ENCODE data around the gene SNAP29.
"Not testable (repeated sequence)": the region's sequence is repeated elsewhere in the genome, so short reads cannot be mapped to it uniquely, and the experiment has no call there.

SNAP29 gene

DNA sequence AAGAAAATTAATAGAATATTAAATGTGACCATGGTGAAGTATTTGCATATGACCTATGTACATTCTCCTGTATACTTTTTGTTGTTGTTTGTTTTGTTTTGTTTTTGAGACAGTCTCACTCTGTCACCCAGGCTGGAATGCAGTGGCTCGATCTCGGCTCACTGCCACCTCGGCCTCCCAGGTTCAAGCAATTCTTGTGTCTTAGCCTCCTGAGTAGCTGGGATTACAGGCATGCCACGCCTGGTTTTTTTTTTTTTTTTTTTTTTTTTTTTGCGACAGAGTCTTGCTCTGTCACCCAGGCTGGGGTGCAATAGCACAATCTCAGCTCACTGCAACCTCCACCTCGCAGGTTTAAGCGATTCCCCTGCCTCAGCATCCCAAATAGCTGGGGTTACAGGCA, 38.9 kb downstream of the SNAP29 start:
- H3K9me3 ChIP-seq (ENCODE audit: control insufficient read depth in 2 of 2, low read length in 2 of 2); H3K27me3 ChIP-seq (ENCODE audit: control insufficient read depth in 2 of 2, insufficient read depth in 2 of 2, low read length in 2 of 2); H3K9ac ChIP-seq (ENCODE audit: low read depth in 1 of 2, low read length in 2 of 2); H3K4me1 ChIP-seq (ENCODE audit: control insufficient read depth in 2 of 2, insufficient read depth in 2 of 2, low read length in 2 of 2); H3K27ac ChIP-seq (ENCODE audit: low read depth in 2 of 2, low read length in 2 of 2); H3K4me3 ChIP-seq (ENCODE audit: low read length in 2 of 2); H3K36me3 ChIP-seq (ENCODE audit: control insufficient read depth in 2 of 2, insufficient read depth in 2 of 2, low read length in 2 of 2): not testable (repeated sequence)

DNA sequence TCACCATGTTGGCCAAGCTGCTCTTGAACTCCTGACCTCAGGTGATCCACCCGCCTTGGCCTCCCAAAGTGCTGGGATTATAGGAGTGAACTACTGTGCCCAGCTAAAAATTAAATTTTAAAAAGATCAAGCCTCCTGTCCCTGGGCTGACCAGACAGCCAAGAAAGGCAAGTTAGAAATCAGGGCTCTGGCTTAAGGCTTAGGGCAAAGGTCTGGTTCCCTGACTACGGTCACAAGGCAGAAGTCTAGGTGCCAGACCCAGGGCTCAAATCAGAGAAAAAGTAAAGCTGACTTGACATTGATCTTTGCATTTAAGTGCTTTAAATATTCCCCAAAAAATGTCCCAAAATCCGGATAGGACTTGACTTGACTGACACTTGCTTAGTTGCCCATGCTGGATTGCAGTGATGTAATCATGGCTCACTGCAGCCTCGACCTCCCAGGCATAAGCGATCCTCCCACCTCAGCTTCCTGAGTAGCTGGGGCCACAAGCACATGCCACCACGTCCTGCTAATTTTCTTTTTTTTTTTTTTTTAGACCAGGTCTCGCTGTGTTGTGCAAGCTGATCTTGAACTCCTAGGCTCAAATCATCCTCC, 41.1 kb downstream of the SNAP29 start:
- Histone ChIP-seq H3K9ac (ENCODE audit: low read depth in 1 of 2, low read length in 2 of 2) (no peak overlapping the region), H3K36me3 (ENCODE audit: control insufficient read depth in 2 of 2, insufficient read depth in 2 of 2, low read length in 2 of 2) (no peaks in the 10 kb centered on the region), H3K4me3 (ENCODE audit: low read length in 2 of 2) (no peak overlapping the region), H3K27ac (ENCODE audit: low read depth in 2 of 2, low read length in 2 of 2) (no peak overlapping the region), H3K9me3 (ENCODE audit: control insufficient read depth in 2 of 2, low read length in 2 of 2) (no peaks in the 10 kb centered on the region), H3K27me3 (ENCODE audit: control insufficient read depth in 2 of 2, insufficient read depth in 2 of 2, low read length in 2 of 2) (no peaks in the 10 kb centered on the region), H3K4me1 (ENCODE audit: control insufficient read depth in 2 of 2, insufficient read depth in 2 of 2, low read length in 2 of 2) (no peaks in the 10 kb centered on the region)

DNA sequence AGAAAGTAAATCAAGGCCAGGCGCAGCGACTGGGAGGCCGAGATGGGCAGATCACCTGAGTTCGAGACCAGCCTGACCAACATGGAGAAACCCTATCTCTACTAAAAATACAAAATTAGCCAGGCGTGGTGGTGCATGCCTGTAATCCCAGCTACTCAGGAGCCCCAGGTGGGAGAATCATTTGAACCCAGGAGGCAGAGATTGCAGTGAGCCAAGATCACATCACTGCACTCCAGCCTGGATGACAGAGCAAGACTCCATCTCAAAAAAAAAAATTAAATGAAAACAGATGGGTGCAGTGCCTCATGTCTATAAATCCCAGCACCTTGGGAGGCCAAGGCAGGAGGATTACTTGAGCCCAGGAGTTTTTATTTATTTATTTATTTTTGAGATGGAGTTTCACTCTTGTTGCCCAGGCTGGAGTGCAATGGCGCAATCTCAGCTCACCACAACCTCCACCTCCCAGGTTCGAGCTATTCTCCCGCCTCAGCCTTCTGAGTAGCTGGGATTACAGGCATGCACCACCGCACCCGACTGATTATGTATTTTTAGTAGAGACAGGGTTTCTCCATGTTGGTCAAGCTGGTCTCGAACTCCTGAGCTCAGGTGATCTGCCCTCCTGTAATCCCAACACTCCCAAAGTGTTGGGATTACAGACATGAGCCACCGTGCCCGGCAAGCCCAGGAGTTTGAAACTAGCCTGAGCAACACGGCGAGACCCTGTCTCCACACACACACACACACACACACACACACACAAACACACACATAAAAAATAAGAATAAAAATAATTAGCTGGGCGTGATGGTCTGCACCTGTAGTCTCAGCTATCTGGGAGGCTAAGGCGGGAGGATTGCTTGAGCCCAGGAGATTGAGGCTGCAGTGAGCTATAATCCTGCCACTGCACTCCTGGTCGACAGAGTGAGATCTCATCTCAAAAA, 42.6 kb downstream of the SNAP29 start:
- H3K36me3 ChIP-seq (ENCODE audit: control insufficient read depth in 2 of 2, insufficient read depth in 2 of 2, low read length in 2 of 2); H3K9ac ChIP-seq (ENCODE audit: low read depth in 1 of 2, low read length in 2 of 2); H3K9me3 ChIP-seq (ENCODE audit: control insufficient read depth in 2 of 2, low read length in 2 of 2); H3K27me3 ChIP-seq (ENCODE audit: control insufficient read depth in 2 of 2, insufficient read depth in 2 of 2, low read length in 2 of 2); H3K27ac ChIP-seq (ENCODE audit: low read depth in 2 of 2, low read length in 2 of 2); H3K4me1 ChIP-seq (ENCODE audit: control insufficient read depth in 2 of 2, insufficient read depth in 2 of 2, low read length in 2 of 2); H3K4me3 ChIP-seq (ENCODE audit: low read length in 2 of 2): not testable (repeated sequence)

DNA sequence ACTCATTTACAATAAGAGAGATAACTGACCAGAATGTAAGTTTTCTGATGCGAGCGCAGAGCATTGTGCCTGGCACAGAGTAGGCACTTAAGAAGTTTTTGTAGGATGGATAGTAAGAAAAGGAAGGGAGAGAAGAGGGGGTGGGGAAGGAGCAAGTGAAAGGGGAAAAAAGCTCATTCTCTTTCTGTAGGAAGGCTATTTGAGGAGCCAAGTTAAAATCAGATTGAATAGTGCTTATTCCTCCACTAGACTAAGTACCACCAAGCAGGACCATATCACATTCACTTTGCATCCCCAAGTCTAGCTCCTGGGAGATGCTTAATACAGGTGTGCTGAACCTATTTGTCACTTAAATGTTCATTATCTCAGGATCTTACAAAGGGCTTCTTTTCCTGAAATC, 44.3 kb downstream of the SNAP29 start:
- H3K9ac ChIP-seq (ENCODE audit: low read depth in 1 of 2, low read length in 2 of 2), result no peak overlapping the region
- no peaks in the 10 kb centered on the region for H3K9me3 ChIP-seq (ENCODE audit: control insufficient read depth in 2 of 2, low read length in 2 of 2)
- H3K36me3 ChIP-seq (ENCODE audit: control insufficient read depth in 2 of 2, insufficient read depth in 2 of 2, low read length in 2 of 2), result no peaks in the 10 kb centered on the region
- no peaks in the 10 kb centered on the region for H3K4me1 ChIP-seq (ENCODE audit: control insufficient read depth in 2 of 2, insufficient read depth in 2 of 2, low read length in 2 of 2)
- no peak overlapping the region for H3K27ac ChIP-seq (ENCODE audit: low read depth in 2 of 2, low read length in 2 of 2)
- H3K4me3 ChIP-seq (ENCODE audit: low read length in 2 of 2), result no peak overlapping the region
- no peaks in the 10 kb centered on the region for H3K27me3 ChIP-seq (ENCODE audit: control insufficient read depth in 2 of 2, insufficient read depth in 2 of 2, low read length in 2 of 2)

DNA sequence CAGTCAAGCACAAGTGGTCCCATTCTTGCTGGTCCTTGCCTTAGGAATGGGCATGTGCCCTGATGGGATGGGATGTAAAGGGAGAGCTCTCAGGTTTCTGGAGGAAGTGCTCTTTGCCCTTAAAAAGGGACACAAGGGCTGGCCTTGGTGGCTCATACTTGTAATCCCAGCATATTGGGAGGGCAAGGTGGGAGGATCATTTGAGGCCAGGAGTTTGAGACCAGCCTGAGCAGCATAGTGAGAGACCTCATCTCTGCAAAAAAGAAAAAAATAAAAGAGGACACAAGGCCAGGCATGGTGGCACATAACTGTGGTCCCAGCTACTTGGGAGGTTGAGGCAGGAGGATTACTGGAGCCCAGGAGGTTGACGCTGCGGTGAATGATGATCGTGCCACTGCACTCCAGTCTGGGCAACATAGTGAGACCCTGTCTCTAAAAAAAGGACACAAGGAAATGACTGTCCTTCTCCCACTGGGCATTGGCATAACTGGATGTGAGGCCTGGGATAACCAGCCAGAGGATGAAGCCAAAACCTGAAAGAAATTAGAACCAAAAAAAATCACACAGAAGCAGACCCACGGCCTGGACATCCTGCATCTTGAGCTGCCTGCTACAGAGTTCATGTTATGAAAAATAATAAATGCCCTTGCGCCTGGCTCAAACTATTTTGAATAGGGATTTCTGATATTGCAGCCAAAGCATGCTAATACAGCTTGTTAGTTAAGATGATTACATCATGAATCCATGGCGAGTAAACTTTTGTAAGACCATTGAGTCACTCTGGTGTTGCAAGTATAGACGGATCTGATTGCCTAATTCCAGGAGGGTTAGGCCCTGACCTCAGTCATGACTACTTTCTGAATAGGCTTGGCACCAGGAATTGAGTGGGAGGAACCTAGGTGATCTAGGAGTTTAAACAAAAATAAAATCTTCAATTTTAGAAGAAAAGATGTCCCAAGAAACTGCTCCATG, 45.5 kb downstream of the SNAP29 start:
- no peaks in the 10 kb centered on the region for H3K9me3 ChIP-seq (ENCODE audit: control insufficient read depth in 2 of 2, low read length in 2 of 2)

DNA sequence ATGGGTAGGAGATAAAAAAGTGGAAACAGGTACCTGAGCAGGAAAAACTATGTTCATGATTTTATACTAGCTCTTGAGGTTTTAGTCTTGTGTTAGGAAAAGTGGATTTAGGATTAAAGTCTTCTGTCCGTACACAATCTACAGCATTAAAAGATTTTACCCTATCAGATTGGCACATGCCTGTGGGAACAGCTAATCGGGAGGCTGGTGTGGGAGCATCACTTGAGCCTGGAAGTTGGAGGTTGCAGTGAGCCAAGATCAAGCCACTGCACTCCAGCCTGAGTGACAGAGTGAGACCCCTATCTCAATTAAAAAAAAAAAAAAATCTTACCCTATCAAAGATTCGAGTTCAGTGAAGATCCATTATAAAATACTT, 46.2 kb downstream of the SNAP29 start:
- H3K36me3 ChIP-seq (ENCODE audit: control insufficient read depth in 2 of 2, insufficient read depth in 2 of 2, low read length in 2 of 2), result no peaks in the 10 kb centered on the region
- no peaks in the 10 kb centered on the region for H3K9me3 ChIP-seq (ENCODE audit: control insufficient read depth in 2 of 2, low read length in 2 of 2)
- no peaks in the 10 kb centered on the region for H3K4me1 ChIP-seq (ENCODE audit: control insufficient read depth in 2 of 2, insufficient read depth in 2 of 2, low read length in 2 of 2)
- no peaks in the 10 kb centered on the region for H3K27me3 ChIP-seq (ENCODE audit: control insufficient read depth in 2 of 2, insufficient read depth in 2 of 2, low read length in 2 of 2)
- no peak overlapping the region for H3K4me3 ChIP-seq (ENCODE audit: low read length in 2 of 2)
- no peak overlapping the region for H3K9ac ChIP-seq (ENCODE audit: low read depth in 1 of 2, low read length in 2 of 2)
- no peak overlapping the region for H3K27ac ChIP-seq (ENCODE audit: low read depth in 2 of 2, low read length in 2 of 2)

More for the DNA sequence above, 45.5 kb downstream of the SNAP29 start:
- Histone ChIP-seq H3K27me3 (ENCODE audit: control insufficient read depth in 2 of 2, insufficient read depth in 2 of 2, low read length in 2 of 2) (no peaks in the 10 kb centered on the region), H3K4me3 (ENCODE audit: low read length in 2 of 2) (no peak overlapping the region), H3K36me3 (ENCODE audit: control insufficient read depth in 2 of 2, insufficient read depth in 2 of 2, low read length in 2 of 2) (no peaks in the 10 kb centered on the region), H3K9ac (ENCODE audit: low read depth in 1 of 2, low read length in 2 of 2) (no peak overlapping the region), H3K27ac (ENCODE audit: low read depth in 2 of 2, low read length in 2 of 2) (no peak overlapping the region), H3K4me1 (ENCODE audit: control insufficient read depth in 2 of 2, insufficient read depth in 2 of 2, low read length in 2 of 2) (no peaks in the 10 kb centered on the region)

DNA sequence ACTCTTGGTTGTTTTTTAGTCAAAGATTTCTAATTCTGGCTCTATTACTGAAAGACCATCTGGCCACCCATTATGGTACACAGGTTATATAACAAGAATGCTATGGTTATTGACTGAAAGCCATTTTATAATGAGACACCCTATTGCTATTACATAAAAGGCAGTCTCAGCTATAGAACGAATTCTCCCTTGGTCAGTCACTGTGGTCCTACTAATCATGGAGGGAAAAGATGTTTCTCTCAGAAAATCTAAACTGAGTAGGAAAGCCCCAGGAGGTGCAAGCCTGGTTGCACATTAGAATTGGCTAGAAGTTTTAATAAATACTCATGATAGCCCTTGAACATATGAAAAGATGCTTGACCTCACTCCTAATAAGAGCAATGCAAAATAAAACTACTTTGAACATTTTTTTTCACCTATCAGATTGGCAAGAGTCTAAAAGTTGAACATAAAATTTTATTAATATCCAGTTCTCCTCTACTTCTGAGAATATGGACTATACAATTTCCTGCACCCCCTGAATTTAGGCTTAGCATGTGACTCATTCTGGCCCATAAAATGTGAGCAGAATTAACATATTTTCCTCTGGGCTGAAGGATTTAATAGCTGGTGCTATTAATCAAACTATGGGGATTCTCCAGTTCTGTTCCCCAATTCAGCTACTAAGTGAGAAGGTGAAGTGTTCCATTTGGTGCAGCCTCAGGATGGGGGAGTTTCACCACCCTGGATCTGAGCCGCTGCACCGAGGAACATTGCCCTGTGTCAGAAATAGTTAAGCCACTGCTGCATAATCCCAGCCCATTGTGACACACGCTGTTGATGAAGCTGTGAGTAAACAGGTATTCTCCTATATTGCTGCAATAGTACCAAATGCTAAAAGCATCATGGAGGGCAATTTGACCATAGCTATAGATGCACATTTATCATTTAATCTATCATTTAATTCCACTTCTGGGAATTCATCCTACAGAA, 46.9 kb downstream of the SNAP29 start:
- no peak overlapping the region for H3K27ac ChIP-seq (ENCODE audit: low read depth in 2 of 2, low read length in 2 of 2)
- no peak overlapping the region for H3K4me3 ChIP-seq (ENCODE audit: low read length in 2 of 2)
- H3K9me3 ChIP-seq (ENCODE audit: control insufficient read depth in 2 of 2, low read length in 2 of 2), result no peaks in the 10 kb centered on the region
- no peak overlapping the region for H3K9ac ChIP-seq (ENCODE audit: low read depth in 1 of 2, low read length in 2 of 2)
- no peaks in the 10 kb centered on the region for H3K27me3 ChIP-seq (ENCODE audit: control insufficient read depth in 2 of 2, insufficient read depth in 2 of 2, low read length in 2 of 2)
- no peaks in the 10 kb centered on the region for H3K4me1 ChIP-seq (ENCODE audit: control insufficient read depth in 2 of 2, insufficient read depth in 2 of 2, low read length in 2 of 2)
- H3K36me3 ChIP-seq (ENCODE audit: control insufficient read depth in 2 of 2, insufficient read depth in 2 of 2, low read length in 2 of 2), result no peaks in the 10 kb centered on the region

DNA sequence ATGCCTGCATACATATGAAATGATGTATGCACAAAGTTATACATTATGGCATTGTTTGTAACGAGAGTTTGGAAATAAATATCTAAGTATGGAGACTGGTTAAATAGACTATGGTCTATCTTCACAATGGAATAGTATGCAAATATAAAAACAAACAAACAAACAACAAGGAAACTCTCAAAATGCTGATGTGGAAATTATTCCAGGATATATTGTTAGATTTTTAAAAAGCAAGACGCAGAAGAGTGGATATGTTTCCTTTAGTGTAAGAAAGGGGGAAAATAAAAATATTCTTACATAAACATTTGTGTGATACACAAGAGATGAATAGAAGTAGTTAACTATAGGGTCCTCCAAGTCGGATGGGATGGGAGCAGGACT, 47.6 kb downstream of the SNAP29 start:
- H3K9me3 ChIP-seq (ENCODE audit: control insufficient read depth in 2 of 2, low read length in 2 of 2), result no peaks in the 10 kb centered on the region
- H3K9ac ChIP-seq (ENCODE audit: low read depth in 1 of 2, low read length in 2 of 2), result no peak overlapping the region
- H3K27ac ChIP-seq (ENCODE audit: low read depth in 2 of 2, low read length in 2 of 2), result no peak overlapping the region
- H3K36me3 ChIP-seq (ENCODE audit: control insufficient read depth in 2 of 2, insufficient read depth in 2 of 2, low read length in 2 of 2), result no peaks in the 10 kb centered on the region
- H3K4me3 ChIP-seq (ENCODE audit: low read length in 2 of 2), result no peak overlapping the region
- no peaks in the 10 kb centered on the region for H3K4me1 ChIP-seq (ENCODE audit: control insufficient read depth in 2 of 2, insufficient read depth in 2 of 2, low read length in 2 of 2)
- H3K27me3 ChIP-seq (ENCODE audit: control insufficient read depth in 2 of 2, insufficient read depth in 2 of 2, low read length in 2 of 2), result no peaks in the 10 kb centered on the region

DNA sequence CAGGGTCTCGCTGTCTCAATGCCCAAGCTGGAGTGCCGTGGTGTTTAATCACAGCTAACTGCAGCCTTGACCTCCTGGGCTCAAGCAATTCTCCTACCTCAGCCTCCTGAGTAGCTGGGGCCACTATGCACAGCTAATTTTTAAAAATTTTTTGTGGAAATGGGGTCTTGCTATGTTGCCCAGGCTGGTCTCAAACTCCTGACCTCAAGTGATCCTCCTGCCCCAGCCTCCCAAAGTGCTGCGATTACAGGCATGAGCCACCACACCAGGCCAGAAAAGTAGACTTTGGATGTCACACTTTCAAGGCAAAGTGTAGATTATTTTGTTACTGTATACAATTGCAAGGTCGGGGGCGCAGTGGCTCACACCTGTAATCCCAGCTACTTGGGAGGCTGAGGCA, 49.9 kb downstream of the SNAP29 start:
- H3K9me3 ChIP-seq (ENCODE audit: control insufficient read depth in 2 of 2, low read length in 2 of 2); H3K27ac ChIP-seq (ENCODE audit: low read depth in 2 of 2, low read length in 2 of 2); H3K9ac ChIP-seq (ENCODE audit: low read depth in 1 of 2, low read length in 2 of 2); H3K27me3 ChIP-seq (ENCODE audit: control insufficient read depth in 2 of 2, insufficient read depth in 2 of 2, low read length in 2 of 2); H3K4me1 ChIP-seq (ENCODE audit: control insufficient read depth in 2 of 2, insufficient read depth in 2 of 2, low read length in 2 of 2); H3K36me3 ChIP-seq (ENCODE audit: control insufficient read depth in 2 of 2, insufficient read depth in 2 of 2, low read length in 2 of 2); H3K4me3 ChIP-seq (ENCODE audit: low read length in 2 of 2): not testable (repeated sequence)
